HAP-1 (cell line): ENCODE results near the gene SLC12A2.

Experiments
- DNase-seq, 2 experiments: peaks; one replicate each; pipeline ENCODE4 v3.0.0-alpha.2; 2016 to 2020; ENCODE audit warnings: low spot score in 2 of 2
- H3K27me3 ChIP-seq: fragments of 250-450 bp; sonication (Bioruptor Pico); 2 replicates; pipeline ENCODE4 v1.5.1; 2020; ENCODE audit warnings: low read depth, mild to moderate bottlenecking, moderate library complexity
- H3K36me3 ChIP-seq: fragments of 250-450 bp; sonication (Bioruptor Pico); replicated peaks from 2 replicates; pipeline ENCODE4 v1.5.1; 2020; ENCODE audit warnings: mild to moderate bottlenecking
- H3K4me1 ChIP-seq: fragments of 250-450 bp; sonication (Bioruptor Pico); 2 replicates; pipeline ENCODE4 v1.5.1; 2020; ENCODE audit warnings: mild to moderate bottlenecking
- H3K4me3 ChIP-seq: fragments of 250-450 bp; sonication (Bioruptor Pico); 2 replicates; pipeline ENCODE4 v1.5.1; 2020; ENCODE audit warnings: mild to moderate bottlenecking, moderate library complexity
- H3K9me3 ChIP-seq: fragments of 250-450 bp; sonication (Bioruptor Pico); 2 replicates; pipeline ENCODE4 v1.5.1; 2020; ENCODE audit warnings: mild to moderate bottlenecking, moderate library complexity
- in situ Hi-C: fragments of 300-500 bp; cut with MboI; formaldehyde crosslinking; loops from 3 replicates; pipeline ENCODE4 v1.14.3; 2020; ENCODE audit warnings: low sequenced_read_pairs, inconsistent platforms, mixed read lengths

Gene SLC12A2

DNA sequence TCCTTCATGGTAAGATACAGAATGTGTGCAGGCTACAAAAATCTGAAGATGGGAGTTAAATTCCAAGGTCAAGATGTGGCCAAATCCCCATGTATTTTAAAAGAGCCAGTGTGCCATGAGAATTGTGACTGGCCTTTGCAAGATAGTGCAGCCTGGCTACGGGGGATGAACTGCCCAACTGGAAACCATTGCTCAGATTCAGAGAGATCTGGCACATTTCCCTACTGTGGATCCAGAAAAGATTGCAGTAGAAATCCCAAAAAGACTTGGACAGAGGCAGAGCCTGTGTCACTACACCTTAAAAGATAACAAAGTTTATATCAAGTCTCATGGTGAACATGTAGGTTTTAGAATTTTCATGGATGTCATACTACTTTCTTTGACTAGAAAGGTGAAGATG is 26.2 kb downstream of the SLC12A2 start:
- in situ Hi-C loops = no loop called here
- DNase-seq = no peak
- Histone ChIP-seq H3K36me3 (peaks cover 8% of the 10 kb centered on the region), H3K27me3 (no peaks in the 10 kb centered on the region), H3K9me3 (no peaks in the 10 kb centered on the region), H3K4me1 (no peaks in the 10 kb centered on the region), H3K4me3 (no peak overlapping the region)

DNA sequence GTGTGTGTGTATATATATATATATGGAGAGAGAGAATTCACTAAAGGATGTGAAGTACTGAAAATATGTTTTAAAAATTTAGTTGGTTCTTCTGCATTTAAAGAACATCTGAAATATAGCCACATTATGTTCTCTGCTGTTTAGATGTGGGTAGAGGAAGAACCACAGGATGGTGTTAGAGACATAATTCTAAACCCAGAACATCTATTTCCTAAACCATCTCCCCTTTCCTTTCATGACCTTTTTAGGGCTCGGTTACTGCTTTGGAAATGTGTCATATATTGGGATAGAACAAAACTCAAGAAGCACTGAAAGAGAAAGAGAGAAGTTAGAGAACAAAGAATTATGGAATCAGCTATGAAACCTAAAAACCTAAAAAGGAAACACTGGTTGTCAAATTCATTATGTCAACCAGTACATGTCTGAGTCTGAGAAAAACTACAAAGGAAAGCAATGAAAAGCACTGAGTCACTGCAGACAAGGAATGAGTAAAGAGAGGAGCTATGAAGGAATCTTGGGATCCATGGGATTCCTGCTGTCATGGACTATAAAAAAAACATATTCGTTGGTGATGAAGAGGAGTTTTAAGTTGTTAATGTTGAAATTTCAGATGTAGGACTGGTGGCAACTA is 28.4 kb downstream of the SLC12A2 start:
- H3K36me3 ChIP-seq = peaks cover 17% of the 10 kb centered on the region
- in situ Hi-C loops = no loop called here
- H3K4me1 ChIP-seq = no peaks in the 10 kb centered on the region
- no peaks in the 10 kb centered on the region for H3K9me3 ChIP-seq
- H3K27me3 ChIP-seq = no peaks in the 10 kb centered on the region
- H3K4me3 ChIP-seq = no peak overlapping the region
- DNase-seq = no peak

GRCh38 chr5:128116445-128116844 is 32.9 kb downstream of the SLC12A2 start:
- no peaks in the 10 kb centered on the region for H3K27me3 ChIP-seq
- no peaks in the 10 kb centered on the region for H3K4me1 ChIP-seq
- in situ Hi-C loops = no loop called here
- H3K4me3 ChIP-seq = no peak overlapping the region
- no peak for DNase-seq
- no peaks in the 10 kb centered on the region for H3K9me3 ChIP-seq
- H3K36me3 ChIP-seq = peaks cover 32% of the 10 kb centered on the region

GRCh38 chr5:128118214-128118613 is 34.6 kb downstream of the SLC12A2 start:
- Histone ChIP-seq H3K36me3 (peaks cover 32% of the 10 kb centered on the region), H3K27me3 (no peaks in the 10 kb centered on the region), H3K4me3 (no peak overlapping the region), H3K4me1 (no peaks in the 10 kb centered on the region), H3K9me3 (no peaks in the 10 kb centered on the region)
- in situ Hi-C loops = no loop called here
- DNase-seq = no peak

DNA sequence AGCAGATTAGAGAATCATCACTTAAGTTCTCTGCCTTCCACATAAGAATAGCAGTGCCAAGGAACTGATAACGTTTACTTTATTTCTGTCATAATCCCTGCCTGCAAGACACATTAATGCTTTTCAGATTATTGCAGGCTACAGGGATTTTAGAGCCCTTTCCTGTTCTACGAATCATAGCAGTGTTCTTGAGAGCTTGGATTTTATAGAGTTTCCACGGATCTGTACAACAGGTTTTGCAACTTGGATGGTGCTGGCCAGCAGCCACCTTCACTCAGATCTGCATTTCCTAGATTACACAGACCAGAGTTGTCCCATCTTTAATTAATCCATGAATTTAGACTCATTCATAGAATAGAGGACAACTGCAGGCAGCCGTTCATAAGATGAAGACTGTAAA is 38.1 kb downstream of the SLC12A2 start:
- Histone ChIP-seq H3K4me1 (no peaks in the 10 kb centered on the region), H3K4me3 (no peak overlapping the region), H3K9me3 (no peaks in the 10 kb centered on the region), H3K27me3 (no peaks in the 10 kb centered on the region), H3K36me3 (peaks cover 16% of the 10 kb centered on the region)
- in situ Hi-C loops = no loop called here
- DNase-seq = no peak

DNA sequence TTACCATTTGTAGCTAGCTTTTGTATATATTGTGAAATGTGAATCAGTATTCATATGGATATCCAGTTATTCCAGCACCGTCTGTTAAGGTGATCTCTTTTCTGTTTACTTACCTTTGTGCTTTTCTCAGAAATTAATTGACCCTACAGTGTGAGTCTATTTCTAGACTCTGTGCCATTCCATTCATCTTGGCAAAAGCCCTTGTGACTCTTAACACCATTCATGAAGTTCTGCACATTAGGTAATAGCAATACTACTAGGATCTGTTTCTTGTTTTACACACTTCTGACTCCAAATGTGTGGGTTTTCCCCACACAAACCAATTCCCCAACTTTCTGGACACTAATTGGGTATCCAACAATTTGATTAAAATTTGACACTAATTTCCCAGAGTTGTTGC is 40.4 kb downstream of the SLC12A2 start:
- H3K4me1 ChIP-seq = no peaks in the 10 kb centered on the region
- no peaks in the 10 kb centered on the region for H3K27me3 ChIP-seq
- no peaks in the 10 kb centered on the region for H3K9me3 ChIP-seq
- H3K36me3 ChIP-seq = no peaks in the 10 kb centered on the region
- in situ Hi-C loops = no loop called here
- DNase-seq = no peak
- H3K4me3 ChIP-seq = no peak overlapping the region

DNA sequence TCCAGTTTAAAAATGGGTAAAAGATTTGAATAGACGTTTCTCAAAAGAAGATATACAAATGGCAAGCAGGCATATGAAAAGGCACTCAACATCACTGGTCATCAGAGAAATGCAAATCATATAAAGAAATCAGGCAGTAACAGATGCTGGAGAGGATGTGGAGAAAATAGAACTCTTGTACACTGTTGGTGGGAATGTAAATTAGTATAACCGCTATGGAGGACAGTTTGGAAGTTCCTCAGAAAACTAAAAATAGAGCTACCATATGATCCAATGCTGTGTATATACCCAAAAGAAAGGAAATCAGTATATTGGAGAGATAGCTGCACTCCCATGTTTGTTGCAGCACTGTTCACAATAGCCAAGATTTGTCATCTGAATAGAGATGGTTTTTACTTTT is 42.7 kb downstream of the SLC12A2 start:
- Histone ChIP-seq H3K4me3 (no peak overlapping the region), H3K9me3 (no peaks in the 10 kb centered on the region), H3K27me3 (no peaks in the 10 kb centered on the region), H3K4me1 (no peaks in the 10 kb centered on the region), H3K36me3 (no peaks in the 10 kb centered on the region)
- in situ Hi-C loops = no loop called here
- DNase-seq = no peak

DNA sequence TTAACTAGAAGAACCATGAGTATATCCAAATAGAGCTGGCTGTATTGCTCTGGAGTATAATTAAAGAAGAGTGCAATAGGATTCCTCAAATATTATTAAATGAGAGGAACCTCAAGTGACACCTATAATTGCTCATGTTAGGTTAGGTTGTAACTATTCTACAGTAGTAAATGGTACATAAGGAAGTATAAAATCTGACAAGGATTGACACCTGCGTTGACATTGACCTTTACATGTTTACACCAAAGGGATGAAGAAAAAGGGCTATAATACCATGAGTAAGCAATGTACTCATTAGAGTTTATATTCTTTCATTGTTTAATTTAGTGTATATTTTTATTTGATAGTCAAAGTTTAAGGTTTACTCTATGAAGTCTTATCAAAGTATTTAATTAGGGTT is 48.9 kb downstream of the SLC12A2 start:
- Histone ChIP-seq H3K4me1 (peaks cover 7% of the 10 kb centered on the region), H3K4me3 (no peak overlapping the region), H3K36me3 (peaks cover 8% of the 10 kb centered on the region), H3K9me3 (no peaks in the 10 kb centered on the region), H3K27me3 (no peaks in the 10 kb centered on the region)
- in situ Hi-C loops = no loop called here
- no peak for DNase-seq

GRCh38 chr5:128135286-128135685 is 51.7 kb downstream of the SLC12A2 start:
- peaks cover 20% of the 10 kb centered on the region for H3K4me1 ChIP-seq
- H3K4me3 ChIP-seq = no peak overlapping the region
- no peaks in the 10 kb centered on the region for H3K27me3 ChIP-seq
- no peak for DNase-seq
- in situ Hi-C loops = no loop called here
- peaks cover 8% of the 10 kb centered on the region for H3K36me3 ChIP-seq
- H3K9me3 ChIP-seq = no peaks in the 10 kb centered on the region

DNA sequence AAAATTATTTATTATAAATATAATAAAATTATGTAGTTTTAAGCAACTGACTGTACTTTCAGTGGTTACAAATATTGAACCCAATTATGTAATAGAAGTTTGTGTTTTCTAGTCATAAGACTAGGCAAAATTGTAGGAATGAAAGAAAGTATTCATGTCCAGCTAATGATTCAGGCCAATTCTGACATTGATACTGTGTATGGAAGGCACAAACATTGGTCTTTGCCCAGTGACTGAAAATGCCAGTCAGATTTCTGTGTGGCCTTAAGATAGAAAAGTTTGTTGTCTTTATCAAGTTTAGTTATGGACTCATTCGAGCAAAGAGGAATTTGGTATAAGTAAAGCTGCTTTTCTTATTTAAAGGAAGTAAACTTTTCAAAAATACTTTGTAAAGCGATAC is 60.3 kb downstream of the SLC12A2 start:
- no peaks in the 10 kb centered on the region for H3K36me3 ChIP-seq
- H3K9me3 ChIP-seq = no peaks in the 10 kb centered on the region
- DNase-seq = no peak
- in situ Hi-C loops = no loop called here
- H3K4me3 ChIP-seq = no peak overlapping the region
- H3K27me3 ChIP-seq = no peaks in the 10 kb centered on the region
- no peaks in the 10 kb centered on the region for H3K4me1 ChIP-seq

GRCh38 chr5:128144491-128144890 is 60.9 kb downstream of the SLC12A2 start:
- no peak overlapping the region for H3K4me3 ChIP-seq
- no peak for DNase-seq
- no peaks in the 10 kb centered on the region for H3K36me3 ChIP-seq
- H3K27me3 ChIP-seq = no peaks in the 10 kb centered on the region
- no peaks in the 10 kb centered on the region for H3K4me1 ChIP-seq
- no peaks in the 10 kb centered on the region for H3K9me3 ChIP-seq
- in situ Hi-C loops = no loop called here

GRCh38 chr5:128146671-128147070 is 63.1 kb downstream of the SLC12A2 start:
- H3K4me1 ChIP-seq = no peaks in the 10 kb centered on the region
- no peaks in the 10 kb centered on the region for H3K27me3 ChIP-seq
- no peaks in the 10 kb centered on the region for H3K36me3 ChIP-seq
- H3K4me3 ChIP-seq = no peak overlapping the region
- DNase-seq = no peak
- in situ Hi-C loops = no loop called here
- no peaks in the 10 kb centered on the region for H3K9me3 ChIP-seq

GRCh38 chr5:128154943-128155342 is 71.4 kb downstream of the SLC12A2 start:
- no peaks in the 10 kb centered on the region for H3K4me1 ChIP-seq
- no peak for DNase-seq
- no peaks in the 10 kb centered on the region for H3K9me3 ChIP-seq
- in situ Hi-C loops = no loop called here
- H3K27me3 ChIP-seq = no peaks in the 10 kb centered on the region
- no peak overlapping the region for H3K4me3 ChIP-seq
- H3K36me3 ChIP-seq = peaks cover 6% of the 10 kb centered on the region

- Histone ChIP-seq H3K4me3 (no peak overlapping the region), H3K4me1 (no peaks in the 10 kb centered on the region), H3K9me3 (no peaks in the 10 kb centered on the region), H3K27me3 (no peaks in the 10 kb centered on the region), H3K36me3 (peaks cover 6% of the 10 kb centered on the region)
- DNase-seq = no peak
- in situ Hi-C loops = no loop called here
Measured at GRCh38 chr5:128155776-128156175, 72.2 kb downstream of the SLC12A2 start.

- in situ Hi-C loops = no loop called here
- no peak for DNase-seq
- Histone ChIP-seq H3K4me1 (no peaks in the 10 kb centered on the region), H3K36me3 (peaks cover 6% of the 10 kb centered on the region), H3K9me3 (no peaks in the 10 kb centered on the region), H3K4me3 (no peak overlapping the region), H3K27me3 (no peaks in the 10 kb centered on the region)
Measured at GRCh38 chr5:128156521-128156920, 73.0 kb downstream of the SLC12A2 start.
